ENCODE measurements around the gene UTP18. TPM values are rescaled to one million over a fixed set of nuclear protein-coding genes. Genes with fewer than 3 reads are reported as not detected.

The UTP18 gene
- total RNA-seq, 1 experiment from 2014 or later, result 68.8 TPM

DNA sequence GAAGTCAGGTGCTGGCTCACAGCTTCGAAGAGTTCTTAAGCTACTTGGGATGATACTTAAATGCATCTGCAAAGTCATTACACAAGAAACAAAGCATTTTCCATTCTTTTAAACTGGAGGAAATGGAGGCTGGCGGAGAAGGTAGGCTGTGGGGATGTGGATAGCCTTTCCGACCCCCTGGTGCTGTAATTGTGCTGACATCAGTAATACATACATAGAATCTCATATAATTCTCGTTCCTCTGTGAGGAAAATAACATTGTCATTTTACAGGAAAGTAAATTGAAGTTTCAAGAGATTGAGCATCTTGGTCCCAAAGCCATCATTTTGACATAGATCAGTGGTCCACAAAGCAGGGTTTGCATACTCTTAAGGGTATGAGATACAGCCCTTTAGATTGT lies 39.5 kb downstream of the UTP18 start (continued):
- TF ChIP-seq ZNF317 (CRISPR knock-in tag; IDR thresholded peaks at IDR 0.05; ENCODE audit: borderline replicate concordance, low read depth) (no peak), GRHL2 (CRISPR knock-in tag; IDR thresholded peaks at IDR 0.05; ENCODE audit: insufficient replicate concordance, severe bottlenecking) (no peak)

- no peak for DNase-seq (ENCODE audit: low spot score)
- H3K4me3 Mint-ChIP-seq, result no peak overlapping the region
- peaks cover 56% of the 10 kb centered on the region for H3K36me3 Mint-ChIP-seq
- H3K27me3 Mint-ChIP-seq (ENCODE audit: low read depth), result peaks cover 29% of the 10 kb centered on the region
- peaks cover 60% of the 10 kb centered on the region for H3K9me3 Mint-ChIP-seq
- no peak for ATAC-seq
- CTCF ChIA-PET, result no interaction called here
- H3K27ac Mint-ChIP-seq, result no peak overlapping the region
- POLR2A ChIA-PET, result no interaction called here
- H3K4me1 Mint-ChIP-seq, result peaks cover 22% of the 10 kb centered on the region
- no peak for TF ChIP-seq IRF1 (CRISPR knock-in tag; IDR thresholded peaks at IDR 0.05)
- no peak for TF ChIP-seq TEAD4 (CRISPR knock-in tag; IDR thresholded peaks at IDR 0.05)
- TF ChIP-seq, protein P1, sequence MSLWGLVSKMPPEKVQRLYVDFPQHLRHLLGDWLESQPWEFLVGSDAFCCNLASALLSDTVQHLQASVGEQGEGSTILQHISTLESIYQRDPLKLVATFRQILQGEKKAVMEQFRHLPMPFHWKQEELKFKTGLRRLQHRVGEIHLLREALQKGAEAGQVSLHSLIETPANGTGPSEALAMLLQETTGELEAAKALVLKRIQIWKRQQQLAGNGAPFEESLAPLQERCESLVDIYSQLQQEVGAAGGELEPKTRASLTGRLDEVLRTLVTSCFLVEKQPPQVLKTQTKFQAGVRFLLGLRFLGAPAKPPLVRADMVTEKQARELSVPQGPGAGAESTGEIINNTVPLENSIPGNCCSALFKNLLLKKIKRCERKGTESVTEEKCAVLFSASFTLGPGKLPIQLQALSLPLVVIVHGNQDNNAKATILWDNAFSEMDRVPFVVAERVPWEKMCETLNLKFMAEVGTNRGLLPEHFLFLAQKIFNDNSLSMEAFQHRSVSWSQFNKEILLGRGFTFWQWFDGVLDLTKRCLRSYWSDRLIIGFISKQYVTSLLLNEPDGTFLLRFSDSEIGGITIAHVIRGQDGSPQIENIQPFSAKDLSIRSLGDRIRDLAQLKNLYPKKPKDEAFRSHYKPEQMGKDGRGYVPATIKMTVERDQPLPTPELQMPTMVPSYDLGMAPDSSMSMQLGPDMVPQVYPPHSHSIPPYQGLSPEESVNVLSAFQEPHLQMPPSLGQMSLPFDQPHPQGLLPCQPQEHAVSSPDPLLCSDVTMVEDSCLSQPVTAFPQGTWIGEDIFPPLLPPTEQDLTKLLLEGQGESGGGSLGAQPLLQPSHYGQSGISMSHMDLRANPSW (CRISPR knock-in tag; conservative IDR thresholded peaks at IDR 0.05; ENCODE audit: low read depth), result no peak
- TF ChIP-seq, protein P2, sequence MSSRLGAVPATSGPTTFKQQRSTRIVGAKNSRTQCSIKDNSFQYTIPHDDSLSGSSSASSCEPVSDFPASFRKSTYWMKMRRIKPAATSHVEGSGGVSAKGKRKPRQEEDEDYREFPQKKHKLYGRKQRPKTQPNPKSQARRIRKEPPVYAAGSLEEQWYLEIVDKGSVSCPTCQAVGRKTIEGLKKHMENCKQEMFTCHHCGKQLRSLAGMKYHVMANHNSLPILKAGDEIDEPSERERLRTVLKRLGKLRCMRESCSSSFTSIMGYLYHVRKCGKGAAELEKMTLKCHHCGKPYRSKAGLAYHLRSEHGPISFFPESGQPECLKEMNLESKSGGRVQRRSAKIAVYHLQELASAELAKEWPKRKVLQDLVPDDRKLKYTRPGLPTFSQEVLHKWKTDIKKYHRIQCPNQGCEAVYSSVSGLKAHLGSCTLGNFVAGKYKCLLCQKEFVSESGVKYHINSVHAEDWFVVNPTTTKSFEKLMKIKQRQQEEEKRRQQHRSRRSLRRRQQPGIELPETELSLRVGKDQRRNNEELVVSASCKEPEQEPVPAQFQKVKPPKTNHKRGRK (CRISPR knock-in tag; IDR thresholded peaks at IDR 0.05; ENCODE audit: borderline replicate concordance), result no peak
- TF ChIP-seq, protein P3, sequence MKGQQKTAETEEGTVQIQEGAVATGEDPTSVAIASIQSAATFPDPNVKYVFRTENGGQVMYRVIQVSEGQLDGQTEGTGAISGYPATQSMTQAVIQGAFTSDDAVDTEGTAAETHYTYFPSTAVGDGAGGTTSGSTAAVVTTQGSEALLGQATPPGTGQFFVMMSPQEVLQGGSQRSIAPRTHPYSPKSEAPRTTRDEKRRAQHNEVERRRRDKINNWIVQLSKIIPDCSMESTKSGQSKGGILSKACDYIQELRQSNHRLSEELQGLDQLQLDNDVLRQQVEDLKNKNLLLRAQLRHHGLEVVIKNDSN (CRISPR knock-in tag; IDR thresholded peaks at IDR 0.05), result no peak
- TF ChIP-seq, protein P4, sequence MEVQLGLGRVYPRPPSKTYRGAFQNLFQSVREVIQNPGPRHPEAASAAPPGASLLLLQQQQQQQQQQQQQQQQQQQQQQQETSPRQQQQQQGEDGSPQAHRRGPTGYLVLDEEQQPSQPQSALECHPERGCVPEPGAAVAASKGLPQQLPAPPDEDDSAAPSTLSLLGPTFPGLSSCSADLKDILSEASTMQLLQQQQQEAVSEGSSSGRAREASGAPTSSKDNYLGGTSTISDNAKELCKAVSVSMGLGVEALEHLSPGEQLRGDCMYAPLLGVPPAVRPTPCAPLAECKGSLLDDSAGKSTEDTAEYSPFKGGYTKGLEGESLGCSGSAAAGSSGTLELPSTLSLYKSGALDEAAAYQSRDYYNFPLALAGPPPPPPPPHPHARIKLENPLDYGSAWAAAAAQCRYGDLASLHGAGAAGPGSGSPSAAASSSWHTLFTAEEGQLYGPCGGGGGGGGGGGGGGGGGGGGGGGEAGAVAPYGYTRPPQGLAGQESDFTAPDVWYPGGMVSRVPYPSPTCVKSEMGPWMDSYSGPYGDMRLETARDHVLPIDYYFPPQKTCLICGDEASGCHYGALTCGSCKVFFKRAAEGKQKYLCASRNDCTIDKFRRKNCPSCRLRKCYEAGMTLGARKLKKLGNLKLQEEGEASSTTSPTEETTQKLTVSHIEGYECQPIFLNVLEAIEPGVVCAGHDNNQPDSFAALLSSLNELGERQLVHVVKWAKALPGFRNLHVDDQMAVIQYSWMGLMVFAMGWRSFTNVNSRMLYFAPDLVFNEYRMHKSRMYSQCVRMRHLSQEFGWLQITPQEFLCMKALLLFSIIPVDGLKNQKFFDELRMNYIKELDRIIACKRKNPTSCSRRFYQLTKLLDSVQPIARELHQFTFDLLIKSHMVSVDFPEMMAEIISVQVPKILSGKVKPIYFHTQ (CRISPR knock-in tag; IDR thresholded peaks at IDR 0.05), result no peak
- no peak for TF ChIP-seq ZNF219 (CRISPR knock-in tag; IDR thresholded peaks at IDR 0.05; ENCODE audit: borderline replicate concordance)
- TF ChIP-seq FOXP1 (CRISPR knock-in tag; IDR thresholded peaks at IDR 0.05; ENCODE audit: borderline replicate concordance), result no peak
- TF ChIP-seq, protein P5, sequence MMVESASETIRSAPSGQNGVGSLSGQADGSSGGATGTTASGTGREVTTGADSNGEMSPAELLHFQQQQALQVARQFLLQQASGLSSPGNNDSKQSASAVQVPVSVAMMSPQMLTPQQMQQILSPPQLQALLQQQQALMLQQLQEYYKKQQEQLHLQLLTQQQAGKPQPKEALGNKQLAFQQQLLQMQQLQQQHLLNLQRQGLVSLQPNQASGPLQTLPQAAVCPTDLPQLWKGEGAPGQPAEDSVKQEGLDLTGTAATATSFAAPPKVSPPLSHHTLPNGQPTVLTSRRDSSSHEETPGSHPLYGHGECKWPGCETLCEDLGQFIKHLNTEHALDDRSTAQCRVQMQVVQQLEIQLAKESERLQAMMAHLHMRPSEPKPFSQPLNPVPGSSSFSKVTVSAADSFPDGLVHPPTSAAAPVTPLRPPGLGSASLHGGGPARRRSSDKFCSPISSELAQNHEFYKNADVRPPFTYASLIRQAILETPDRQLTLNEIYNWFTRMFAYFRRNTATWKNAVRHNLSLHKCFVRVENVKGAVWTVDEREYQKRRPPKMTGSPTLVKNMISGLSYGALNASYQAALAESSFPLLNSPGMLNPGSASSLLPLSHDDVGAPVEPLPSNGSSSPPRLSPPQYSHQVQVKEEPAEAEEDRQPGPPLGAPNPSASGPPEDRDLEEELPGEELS (CRISPR knock-in tag; IDR thresholded peaks at IDR 0.05), result no peak
- TF ChIP-seq NFYB (CRISPR knock-in tag; conservative IDR thresholded peaks at IDR 0.05; ENCODE audit: low read depth), result no peak
- TF ChIP-seq ZNF425 (CRISPR knock-in tag; conservative IDR thresholded peaks at IDR 0.05), result no peak
- TF ChIP-seq, protein P6, sequence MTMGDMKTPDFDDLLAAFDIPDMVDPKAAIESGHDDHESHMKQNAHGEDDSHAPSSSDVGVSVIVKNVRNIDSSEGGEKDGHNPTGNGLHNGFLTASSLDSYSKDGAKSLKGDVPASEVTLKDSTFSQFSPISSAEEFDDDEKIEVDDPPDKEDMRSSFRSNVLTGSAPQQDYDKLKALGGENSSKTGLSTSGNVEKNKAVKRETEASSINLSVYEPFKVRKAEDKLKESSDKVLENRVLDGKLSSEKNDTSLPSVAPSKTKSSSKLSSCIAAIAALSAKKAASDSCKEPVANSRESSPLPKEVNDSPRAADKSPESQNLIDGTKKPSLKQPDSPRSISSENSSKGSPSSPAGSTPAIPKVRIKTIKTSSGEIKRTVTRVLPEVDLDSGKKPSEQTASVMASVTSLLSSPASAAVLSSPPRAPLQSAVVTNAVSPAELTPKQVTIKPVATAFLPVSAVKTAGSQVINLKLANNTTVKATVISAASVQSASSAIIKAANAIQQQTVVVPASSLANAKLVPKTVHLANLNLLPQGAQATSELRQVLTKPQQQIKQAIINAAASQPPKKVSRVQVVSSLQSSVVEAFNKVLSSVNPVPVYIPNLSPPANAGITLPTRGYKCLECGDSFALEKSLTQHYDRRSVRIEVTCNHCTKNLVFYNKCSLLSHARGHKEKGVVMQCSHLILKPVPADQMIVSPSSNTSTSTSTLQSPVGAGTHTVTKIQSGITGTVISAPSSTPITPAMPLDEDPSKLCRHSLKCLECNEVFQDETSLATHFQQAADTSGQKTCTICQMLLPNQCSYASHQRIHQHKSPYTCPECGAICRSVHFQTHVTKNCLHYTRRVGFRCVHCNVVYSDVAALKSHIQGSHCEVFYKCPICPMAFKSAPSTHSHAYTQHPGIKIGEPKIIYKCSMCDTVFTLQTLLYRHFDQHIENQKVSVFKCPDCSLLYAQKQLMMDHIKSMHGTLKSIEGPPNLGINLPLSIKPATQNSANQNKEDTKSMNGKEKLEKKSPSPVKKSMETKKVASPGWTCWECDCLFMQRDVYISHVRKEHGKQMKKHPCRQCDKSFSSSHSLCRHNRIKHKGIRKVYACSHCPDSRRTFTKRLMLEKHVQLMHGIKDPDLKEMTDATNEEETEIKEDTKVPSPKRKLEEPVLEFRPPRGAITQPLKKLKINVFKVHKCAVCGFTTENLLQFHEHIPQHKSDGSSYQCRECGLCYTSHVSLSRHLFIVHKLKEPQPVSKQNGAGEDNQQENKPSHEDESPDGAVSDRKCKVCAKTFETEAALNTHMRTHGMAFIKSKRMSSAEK (CRISPR knock-in tag; IDR thresholded peaks at IDR 0.05; ENCODE audit: borderline replicate concordance), result no peak
- TF ChIP-seq ZNF317 (CRISPR knock-in tag; IDR thresholded peaks at IDR 0.05; ENCODE audit: borderline replicate concordance, low read depth), result no peak
- no peak for TF ChIP-seq NFE2L1 (CRISPR knock-in tag; IDR thresholded peaks at IDR 0.05)
- TF ChIP-seq ELF4 (CRISPR knock-in tag; IDR thresholded peaks at IDR 0.05; ENCODE audit: low read depth), result no peak
- TF ChIP-seq SOX15 (CRISPR knock-in tag; IDR thresholded peaks at IDR 0.05), result no peak
Measured at GRCh38 chr17:51305182-51305581, 44.8 kb downstream of the UTP18 start.
